HG03135 (cell line): Measurements from ENCODE around the gene IL1RL1.
"Not testable (repeated sequence)": the region's sequence is repeated elsewhere in the genome, so short reads cannot be mapped to it uniquely, and the experiment has no call there.

Experiments used
- ATAC-seq: cut with Tn5 transposase; IDR thresholded peaks from one replicate; pipeline ENCODE4 v1.9.1; 2021; ENCODE audit warnings: mild to moderate bottlenecking, moderate library complexity; ENCODE audit not compliant: unreplicated experiment

Gene IL1RL1

DNA sequence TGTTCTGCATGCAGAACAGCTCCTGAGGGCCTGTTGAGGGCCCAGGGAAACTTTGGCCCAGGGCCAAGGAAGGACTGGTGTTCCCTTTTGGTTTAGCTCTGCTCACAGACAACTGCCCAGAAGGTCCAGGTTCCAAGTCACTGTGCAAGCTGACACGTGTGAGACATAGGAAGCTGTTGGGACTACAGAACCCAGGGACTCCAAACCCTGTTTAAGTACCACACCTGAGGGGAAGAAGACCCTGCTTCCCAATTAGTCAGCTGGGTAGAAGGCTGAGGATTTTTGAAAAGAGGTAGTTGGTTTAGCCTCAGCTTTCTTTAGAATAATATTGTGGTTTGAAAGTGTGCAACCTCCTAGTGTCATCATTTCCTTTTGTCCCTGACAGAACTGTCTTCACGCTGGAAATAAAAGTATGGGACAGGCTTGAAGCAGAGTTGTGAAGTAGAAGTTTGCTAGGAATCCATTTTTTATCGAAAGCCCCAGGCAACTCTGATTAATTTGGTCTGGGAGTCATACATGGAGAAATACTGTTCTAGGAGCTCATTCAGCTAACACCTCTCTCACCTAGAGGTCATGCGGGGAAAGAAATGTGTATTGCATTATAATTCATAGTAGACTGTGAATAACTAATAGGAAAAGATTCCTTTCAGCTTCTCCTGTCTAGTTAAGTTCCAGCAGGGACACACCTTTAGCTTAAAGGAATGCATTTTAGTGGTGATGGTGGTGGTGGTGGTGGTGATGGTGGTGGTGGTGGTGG lies 19.9 kb upstream of the IL1RL1 start:
- no peak for ATAC-seq

DNA sequence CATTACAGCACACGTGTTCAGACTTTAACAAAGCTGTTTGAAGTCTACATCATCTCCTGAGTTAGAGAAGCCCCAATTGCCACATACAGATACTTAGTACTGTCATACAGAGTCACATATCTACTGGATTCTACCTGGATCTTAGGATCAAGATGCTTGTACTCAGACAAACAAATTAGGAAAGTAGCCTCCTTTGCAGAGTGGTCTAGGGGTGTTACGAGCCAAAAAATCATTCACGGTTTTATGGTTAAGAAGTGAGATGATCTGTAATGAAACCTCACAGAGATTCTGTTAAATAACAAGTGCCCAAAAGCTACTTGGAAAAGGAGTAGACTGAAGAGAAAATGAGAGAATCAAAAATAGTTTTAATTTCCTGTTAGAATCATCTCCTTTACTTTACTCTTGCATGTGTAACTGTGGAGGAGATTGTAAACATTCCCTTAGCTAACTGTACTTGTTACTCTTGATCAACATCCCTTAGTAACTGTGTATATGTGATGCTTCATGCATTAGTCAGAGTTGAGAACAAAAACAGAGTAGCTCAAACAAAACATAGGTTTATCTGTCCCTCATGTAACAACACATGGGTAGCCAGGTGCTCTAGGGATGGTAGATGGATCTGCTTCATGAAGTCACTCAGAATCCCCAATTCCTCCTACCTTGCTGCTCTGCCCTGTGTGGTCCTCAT lies 16.4 kb upstream of the IL1RL1 start:
- no peak for ATAC-seq

DNA sequence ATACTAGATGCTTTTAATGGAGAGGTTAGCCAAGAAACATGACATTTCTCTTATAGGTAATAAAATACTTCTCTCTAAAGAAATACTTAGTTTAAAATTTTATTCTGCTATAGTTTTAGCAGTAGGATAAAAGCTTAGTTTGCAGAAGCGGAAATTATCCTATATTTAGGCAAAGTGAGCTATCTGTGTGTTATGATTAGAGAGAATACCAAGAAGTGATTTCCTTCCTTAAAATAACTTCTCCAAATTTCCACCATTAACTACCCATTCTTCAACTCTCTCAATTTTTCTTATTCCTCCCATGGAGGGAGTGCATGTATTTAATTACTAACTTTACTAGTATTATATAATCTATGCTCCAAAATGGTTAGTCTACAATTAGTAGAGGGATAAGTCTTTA lies 15.8 kb upstream of the IL1RL1 start:
- no peak for ATAC-seq

DNA sequence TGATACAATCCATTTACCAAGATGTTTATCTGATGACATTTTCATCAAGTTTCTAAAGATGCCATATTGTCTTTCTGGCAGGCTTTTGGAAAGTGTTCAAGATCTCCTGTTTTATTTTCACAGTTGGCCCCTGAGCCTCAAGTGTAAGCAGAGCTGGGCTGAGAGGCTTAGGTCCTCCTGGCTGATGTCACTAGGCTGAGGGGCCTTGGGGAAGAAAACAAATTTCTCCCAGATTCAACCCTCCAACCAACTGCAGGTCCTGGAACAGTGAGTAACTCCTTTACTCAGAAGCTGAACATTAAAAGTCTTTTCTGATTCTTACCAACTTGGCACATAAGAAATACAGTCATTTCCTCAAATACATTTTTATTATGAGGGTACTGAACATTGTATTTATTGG lies 14.9 kb upstream of the IL1RL1 start:
- no peak for ATAC-seq

DNA sequence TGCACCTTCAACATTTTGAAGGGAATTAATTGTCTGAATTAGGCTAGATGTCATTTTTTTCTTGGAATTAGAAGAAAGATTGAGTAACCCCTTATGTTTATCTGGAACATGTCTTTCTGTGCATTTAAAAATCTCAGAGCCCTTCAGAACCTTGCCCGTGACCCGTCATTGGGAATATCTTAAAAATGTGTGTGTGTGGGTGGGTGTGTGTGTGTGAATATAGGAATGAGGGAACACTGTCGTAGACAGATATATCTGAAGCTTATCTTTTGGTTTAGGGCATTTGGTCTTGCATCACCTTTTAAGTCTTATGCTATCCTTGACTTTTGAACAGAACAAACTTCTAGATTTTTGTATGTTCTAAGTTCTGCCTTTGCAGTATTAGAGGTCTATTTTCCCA lies 13.5 kb upstream of the IL1RL1 start:
- ATAC-seq: no peak

DNA sequence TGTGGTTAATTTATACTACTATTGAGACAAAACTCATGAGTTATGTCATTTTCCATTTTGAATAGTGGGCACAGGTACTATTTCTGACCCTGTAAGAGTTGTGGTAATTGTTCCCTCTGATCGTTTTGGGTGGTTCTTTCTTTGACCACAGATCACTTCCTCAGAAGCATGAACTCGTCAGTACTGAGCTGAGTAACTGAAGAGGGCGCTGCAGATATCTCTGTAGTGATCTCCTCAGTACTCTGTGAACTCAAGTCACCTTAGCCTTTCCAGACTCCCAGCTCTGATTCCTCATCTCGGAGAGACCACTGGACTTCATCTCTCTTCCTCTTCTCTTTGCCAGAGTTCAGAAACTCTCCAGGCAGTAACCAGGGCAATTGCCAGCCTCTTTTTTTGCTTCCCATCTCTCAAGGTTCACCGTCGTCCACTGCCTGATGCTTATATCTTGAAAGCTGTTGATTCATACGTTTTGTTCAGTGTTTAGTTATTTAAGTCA lies 9.4 kb upstream of the IL1RL1 start:
- peak; percentile 90 for ATAC-seq

DNA sequence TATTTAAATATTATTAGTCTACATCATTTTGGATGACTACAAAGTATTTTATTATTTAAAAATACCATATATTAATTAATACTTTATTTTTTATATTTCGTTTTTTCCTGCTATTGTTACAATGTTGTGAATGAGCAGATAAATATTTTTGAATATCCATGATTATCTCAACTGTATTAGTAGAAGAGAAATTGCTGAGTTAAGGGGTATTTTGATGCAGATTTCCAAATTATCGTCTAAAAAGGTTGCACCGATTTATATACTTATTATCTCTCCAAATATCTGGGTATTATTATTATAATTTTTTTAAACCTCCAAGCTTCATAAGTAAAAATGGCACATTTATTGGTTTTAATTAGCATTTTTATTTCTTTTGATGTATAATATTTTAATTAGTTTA lies 8.9 kb upstream of the IL1RL1 start:
- ATAC-seq: no peak

DNA sequence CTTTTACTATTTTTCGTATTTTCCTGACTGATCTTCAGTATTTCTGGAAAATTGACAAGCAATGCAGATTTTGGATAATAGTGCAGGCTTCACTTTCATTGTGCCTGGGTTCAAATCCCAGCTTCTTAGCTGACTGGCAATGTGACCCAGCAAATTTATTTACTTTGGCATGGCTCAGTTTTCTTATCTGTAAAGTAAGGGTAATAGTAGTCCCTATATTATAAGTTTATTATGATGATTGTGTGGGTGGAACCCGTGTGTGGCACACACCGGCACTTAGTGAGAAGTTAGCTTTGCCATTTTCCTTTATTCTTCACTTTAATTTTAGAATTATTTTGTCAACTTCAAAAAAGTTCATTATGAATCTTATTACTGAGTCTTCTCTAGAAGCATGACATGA lies 7.8 kb upstream of the IL1RL1 start:
- no peak for ATAC-seq

DNA sequence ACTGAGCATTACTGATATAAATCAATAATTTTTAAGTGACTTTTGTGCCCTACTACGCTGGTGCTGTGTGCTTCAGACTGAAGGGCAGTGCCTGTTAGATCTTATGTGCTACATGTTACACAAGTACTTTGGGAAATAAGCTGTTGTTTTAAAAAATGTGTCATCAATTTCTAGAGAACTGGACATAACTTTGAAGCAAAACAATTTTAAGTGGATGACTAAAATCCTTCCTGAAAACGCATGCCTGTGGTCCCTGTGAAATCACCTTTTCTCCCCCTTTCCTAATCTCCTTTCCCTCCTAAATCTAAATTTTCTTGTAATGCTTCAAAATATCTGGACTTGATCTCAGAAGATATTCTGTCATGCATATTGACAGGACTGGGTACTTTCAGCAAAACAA lies 7.1 kb upstream of the IL1RL1 start:
- no peak for ATAC-seq

DNA sequence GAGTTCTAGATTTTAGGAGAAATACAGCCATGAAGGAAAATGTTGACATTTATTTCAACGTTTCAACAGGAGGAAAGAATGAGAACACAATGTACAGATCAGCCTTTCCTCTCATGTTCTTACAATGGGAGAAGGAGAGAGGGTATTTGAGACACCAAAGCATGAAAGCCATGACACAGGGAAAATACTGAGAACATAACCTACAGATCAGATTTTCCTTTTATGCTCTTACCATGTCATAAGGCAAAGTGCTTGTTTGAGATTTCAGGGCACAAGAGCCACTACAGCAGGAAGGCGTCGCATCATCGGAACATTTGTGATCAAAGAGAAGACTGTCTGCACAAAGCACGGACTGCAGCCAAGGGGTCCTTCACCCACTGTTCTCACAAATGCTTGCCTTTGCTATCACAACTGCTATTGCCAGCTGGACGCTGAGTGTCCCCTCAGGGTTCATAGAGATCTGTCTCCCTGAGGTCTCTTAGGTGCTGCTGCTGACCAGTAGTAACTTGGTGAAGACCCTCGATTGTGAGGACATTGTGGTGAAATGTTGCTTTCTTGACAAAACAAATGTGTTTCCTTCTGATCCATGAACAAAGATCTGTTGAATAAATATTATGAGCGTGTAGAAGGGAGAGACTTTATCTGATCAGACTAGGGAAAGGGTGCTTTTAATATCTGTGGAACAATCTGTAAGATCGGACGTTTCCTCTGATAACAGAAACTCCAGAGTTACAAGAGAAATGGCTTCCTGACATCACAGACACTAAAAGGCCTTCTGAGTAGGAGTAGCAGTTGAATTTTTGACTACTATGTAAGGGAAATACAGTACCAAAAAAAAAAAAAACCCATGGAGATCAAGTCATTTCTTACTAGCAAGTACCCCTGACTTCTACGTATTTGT lies 6.4 kb upstream of the IL1RL1 start:
- no peak for ATAC-seq

DNA sequence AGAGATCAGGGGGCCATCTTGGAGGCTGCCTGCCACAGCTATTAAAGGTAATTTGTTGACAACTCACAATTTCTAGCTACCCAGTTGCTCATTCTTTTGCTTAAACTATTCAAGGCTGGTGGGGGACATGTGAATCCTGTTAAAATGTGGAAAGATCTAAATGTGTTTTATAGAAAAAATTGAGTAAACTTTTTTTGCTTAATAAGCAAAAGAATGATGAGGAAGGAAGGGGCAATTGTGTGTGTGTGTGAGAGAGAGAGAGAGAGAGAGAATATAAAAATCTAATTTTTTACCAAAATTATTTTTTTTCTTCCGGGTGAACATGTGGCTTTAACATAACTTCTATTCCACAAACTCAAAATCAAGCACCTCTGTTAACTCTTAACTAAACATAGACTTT lies 5.2 kb upstream of the IL1RL1 start:
- no peak for ATAC-seq

DNA sequence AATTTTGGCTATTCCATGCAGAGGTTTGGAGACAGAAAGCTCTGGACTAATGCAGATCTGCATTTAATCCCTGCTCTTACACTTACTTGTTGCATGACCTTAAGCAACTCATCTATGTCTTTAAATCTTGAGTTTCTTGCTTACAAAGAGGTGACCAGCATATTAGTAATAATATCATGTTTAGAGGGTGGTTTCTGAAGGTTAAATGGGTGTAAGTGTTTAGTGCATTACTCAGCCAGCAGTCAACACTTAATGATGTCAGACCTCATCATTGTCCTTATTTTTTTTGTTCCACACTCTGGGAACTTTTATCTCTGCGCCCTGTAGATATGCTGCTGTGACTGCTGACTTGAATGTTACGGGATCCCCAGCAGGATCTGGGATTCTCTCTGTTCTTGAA lies 1.7 kb downstream of the IL1RL1 start:
- no peak for ATAC-seq

DNA sequence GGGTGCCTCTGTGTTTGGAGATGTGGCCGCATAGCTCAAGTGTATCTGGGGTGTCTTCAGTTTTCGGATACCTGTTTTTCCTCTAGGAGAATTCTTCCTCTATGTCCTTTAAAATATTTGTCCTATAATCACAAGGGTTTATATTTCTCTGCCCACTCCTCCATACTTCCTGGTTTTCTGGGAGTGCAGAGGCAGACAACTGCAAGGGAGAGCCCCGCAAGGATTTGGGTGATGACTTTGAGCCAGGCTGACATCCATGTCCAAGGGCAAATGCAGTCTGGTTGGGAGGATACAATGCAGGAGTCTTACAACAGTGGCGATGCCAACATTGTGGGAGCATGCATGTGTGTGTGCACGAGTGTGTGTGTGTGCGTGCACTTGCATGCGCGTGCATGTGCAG lies 2.1 kb downstream of the IL1RL1 start:
- no peak for ATAC-seq

DNA sequence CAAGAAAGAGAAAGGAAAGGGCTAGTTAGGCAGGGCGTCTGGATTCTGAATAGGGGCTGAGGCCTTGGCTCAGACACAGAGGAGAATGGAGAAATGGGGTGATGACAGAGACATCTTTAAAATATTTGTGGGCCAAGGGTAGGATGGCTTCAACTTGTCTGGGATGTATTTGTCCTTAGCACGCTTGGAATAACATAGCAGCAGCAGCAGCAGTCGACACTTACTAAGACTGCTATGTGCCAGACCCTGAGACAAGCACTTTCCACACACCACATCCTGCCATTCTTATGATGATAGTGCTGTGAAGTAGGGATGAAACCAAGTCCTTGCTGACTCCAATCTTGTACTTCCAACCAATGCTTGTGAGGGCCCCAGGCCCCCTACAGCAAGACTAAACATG lies 2.6 kb downstream of the IL1RL1 start:
- no peak for ATAC-seq

DNA sequence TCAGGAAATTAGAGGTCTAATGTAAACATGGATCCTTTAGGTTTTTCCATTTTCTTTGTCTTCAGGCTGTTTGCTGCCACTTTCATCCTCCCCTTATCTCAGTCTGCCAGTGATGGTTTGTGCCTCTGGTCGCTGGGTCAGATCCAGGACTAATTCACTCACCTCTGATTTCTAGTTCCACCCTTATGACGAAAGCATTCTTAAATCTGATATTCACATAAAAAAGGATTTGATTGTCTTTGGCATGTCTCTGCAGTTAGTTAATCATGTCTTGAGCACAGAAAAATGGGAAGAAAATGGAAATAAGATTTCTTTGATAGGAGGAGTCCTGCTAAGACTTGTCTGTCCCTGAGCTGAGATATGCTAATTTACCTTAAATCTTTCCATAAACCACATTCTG lies 4.6 kb downstream of the IL1RL1 start:
- no peak for ATAC-seq

DNA sequence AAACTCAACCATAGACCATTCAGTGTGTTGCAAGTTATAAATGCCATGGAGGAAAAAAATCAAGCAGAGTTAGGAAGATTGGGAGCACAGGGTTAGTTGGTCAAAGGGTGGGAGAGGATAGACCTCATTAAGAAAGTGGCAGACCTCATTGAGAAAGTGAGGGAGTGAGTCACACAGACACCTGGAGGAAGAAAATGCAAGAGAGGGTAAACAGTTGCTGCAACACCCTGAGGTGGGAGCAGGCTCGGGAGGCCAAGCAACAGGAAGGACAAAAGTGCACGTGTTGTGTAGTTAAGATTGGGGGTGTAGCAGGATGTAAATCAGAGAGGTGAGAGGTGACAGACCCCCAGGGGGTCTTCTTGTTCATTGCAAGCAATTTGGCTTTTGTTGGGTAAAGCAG lies 6.4 kb downstream of the IL1RL1 start:
- no peak for ATAC-seq

DNA sequence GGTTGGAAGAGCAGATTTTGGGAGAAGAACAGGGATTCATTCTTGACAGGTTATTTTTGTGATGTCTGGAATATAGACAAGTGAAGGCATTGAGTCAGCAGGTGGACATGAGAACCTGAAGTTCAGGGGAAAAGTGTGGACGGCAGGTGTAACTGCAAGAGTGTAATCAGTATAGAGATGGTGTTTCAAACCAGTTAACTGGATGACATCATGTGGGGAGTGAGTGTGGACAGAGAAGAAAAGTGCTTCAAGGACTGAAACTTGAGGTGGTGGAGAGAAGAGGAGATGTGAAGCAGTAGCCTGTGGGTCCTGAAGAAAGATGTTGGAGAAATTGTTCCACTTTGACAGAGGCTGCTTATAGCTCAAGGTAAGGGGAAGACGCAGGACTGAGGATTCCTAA lies 7.1 kb downstream of the IL1RL1 start:
- no peak for ATAC-seq

DNA sequence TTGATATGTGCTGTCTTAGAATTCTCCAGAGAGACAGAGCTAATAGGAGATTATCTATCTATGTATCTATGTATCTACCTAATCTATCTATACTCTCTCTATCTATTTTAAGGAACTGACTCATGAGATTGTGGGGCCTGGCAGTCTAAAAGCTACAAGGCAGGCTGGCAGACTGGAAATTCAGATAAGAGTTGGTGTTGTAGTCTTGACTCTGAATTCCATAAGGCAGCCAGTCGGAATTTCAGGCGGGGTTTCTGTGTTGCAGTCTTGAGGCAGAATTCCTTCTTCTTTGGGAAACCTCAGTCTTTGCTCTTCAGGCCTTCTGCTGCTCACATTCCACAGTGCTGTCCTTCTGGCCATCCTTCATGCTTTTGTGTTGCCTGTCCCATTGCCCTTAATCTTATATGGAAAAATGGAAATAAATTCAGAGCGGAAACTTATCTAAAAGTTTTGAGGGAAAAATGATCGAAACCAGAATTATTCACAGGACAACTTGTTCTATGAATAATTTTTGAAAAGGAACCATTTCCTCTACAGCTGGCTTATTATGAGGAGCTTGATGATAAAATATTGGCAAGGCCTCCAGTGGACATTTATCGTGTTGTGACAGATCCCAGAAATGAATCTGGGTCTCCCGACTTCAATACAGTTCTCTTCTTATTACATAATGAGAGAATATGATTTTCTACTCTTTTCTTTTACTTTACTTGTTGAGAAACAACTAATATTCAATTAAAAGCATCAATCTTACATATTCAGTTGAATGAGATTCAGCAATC lies 10.8 kb downstream of the IL1RL1 start:
- no peak for ATAC-seq

DNA sequence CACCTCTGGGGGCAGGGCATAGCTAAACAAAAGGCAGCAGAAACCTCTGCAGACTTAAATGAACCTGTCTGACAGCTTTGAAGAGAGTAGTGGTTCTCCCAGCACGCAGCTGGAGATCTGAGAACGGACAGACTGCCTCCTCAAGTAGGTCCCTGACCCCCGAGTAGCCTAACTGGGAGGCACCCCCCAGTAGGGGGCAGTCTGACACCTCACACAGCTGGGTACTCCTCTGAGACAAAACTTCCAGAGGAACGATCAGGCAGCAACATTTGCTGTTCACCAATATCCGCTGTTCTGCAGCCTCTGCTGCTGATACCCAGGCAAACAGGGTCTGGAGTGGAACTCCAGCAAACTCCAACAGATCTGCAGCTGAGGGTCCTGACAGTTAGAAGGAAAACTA lies 13.6 kb downstream of the IL1RL1 start:
- ATAC-seq: not testable (repeated sequence)

DNA sequence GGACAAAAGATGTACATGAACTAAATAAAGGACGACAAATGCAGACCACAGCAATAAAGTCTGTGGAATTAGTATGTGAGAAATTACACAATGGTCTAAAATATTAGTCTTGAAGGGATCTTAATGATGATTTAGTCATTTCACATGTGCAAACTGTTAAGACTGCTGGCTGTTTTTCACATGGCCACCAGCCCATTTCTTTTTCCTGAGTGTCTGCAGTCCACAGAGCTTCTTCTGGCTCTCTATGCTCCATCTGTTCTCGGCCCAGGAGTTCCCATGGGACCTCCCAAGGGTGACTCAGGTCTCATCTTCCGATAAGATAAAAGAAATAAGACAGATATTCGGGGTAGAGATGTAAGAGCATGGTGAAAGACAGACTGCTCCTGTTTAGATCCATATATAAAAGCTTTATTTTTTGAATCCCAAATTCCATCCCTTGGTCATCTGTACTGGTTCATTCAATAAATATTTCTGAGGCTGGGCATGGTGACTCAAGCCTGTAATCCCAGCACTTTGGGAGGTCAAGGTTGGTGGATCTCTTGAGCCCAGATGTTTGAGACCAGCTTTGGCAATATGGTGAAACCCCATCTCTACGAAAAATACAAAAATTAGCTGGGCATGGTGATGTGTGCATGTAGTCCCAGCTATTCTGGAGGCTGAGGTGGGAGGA lies 20.1 kb downstream of the IL1RL1 start:
- ATAC-seq: no peak
